ENCODE data around the gene OPA1.

The OPA1 gene, protein sequence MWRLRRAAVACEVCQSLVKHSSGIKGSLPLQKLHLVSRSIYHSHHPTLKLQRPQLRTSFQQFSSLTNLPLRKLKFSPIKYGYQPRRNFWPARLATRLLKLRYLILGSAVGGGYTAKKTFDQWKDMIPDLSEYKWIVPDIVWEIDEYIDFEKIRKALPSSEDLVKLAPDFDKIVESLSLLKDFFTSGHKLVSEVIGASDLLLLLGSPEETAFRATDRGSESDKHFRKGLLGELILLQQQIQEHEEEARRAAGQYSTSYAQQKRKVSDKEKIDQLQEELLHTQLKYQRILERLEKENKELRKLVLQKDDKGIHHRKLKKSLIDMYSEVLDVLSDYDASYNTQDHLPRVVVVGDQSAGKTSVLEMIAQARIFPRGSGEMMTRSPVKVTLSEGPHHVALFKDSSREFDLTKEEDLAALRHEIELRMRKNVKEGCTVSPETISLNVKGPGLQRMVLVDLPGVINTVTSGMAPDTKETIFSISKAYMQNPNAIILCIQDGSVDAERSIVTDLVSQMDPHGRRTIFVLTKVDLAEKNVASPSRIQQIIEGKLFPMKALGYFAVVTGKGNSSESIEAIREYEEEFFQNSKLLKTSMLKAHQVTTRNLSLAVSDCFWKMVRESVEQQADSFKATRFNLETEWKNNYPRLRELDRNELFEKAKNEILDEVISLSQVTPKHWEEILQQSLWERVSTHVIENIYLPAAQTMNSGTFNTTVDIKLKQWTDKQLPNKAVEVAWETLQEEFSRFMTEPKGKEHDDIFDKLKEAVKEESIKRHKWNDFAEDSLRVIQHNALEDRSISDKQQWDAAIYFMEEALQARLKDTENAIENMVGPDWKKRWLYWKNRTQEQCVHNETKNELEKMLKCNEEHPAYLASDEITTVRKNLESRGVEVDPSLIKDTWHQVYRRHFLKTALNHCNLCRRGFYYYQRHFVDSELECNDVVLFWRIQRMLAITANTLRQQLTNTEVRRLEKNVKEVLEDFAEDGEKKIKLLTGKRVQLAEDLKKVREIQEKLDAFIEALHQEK

DNA sequence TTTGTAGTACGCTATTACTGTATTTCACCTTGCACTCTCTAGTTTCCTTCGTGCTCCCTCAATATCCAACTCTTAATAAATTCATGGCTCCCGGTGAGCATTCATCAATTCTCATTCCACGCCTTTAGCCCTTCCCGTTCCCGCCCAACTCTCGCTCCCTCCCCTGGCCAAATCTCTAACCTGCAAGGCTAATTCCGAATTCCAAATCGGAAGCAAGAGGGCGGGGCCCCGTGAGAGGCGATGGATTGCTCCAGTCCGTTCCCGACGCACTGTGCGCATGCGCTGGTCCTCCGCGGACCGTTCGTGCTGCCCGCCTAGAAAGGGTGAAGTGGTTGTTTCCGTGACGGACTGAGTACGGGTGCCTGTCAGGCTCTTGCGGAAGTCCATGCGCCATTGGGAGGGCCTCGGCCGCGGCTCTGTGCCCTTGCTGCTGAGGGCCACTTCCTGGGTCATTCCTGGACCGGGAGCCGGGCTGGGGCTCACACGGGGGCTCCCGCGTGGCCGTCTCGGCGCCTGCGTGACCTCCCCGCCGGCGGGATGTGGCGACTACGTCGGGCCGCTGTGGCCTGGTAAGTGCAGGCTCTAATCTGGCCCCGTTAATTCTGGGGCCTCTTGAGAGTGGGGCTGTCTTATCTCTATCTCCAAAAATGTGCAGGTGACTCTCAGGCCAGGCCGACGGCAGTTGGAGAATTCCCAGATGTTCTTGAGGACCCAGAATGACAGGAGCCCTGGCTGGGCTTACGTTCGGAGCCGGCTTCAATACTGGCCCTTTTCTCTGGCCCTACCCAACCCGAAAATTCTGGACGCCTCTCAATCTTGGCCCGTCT, at the start of gene OPA1:
TSS of gene OPA1 (plus strand) at position 368 of the 827 bp plus-strand sequence. CDS start at position 538, 170 bp downstream.
- peak; percentile 99 for DNase-seq (ENCODE audit: low spot score)

DNA sequence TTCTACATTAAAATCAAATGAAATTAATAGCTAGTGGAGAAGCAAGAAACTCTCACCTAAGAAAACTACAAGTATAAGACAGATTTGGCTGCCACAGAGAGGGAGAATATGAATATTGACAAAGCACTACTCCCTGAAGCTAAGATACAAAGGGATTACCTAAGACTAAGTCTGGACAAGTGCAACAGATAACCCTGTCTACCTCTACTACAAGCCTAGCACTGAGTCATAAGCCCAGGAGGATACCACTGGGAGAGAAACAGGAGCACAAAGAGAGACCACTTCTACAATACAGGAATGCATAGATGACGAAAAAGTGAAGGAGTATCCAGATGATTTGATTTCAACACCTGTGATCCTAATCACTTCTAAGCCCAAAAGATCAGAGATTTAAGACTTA, 48.7 kb upstream of the OPA1 start:
- no peak for DNase-seq (ENCODE audit: low spot score)

DNA sequence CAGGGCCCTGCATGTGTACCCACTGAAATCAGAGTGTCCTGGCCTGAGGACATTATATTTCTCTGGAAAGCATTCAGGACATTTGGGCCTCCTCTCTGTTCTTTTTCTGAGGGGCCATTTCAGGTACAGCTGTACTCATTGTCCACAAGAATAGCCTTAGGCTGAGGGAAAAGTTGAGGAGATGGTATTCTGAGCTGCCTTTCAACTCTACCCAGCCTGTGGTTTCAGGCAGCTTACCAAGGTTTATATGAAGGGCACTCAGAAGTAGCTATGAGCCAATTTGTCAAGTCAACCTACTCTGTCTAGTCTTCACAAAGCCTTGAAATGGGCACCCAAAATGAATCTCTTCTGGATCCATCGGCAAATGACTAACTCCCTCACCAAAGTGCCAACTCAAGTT, 47.7 kb upstream of the OPA1 start:
- DNase-seq (ENCODE audit: low spot score) = no peak

DNA sequence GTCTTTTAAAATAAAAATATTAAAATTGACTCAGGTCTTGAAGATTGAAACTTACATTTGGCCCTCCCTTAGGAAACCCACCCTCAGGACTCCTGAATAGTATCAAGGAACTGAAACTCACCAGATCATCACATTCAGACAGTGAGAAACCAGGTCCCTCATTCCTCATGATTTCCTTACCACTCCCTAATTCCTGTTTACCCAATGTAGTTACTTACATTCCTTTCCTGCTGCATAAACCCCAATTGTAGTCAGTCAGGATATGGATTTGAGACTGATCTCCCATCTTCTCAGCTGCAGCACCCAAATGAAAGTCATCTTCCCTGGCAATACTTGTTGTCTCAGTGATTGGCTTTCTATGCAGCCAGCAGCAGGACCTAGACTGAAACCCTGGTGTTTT, 46.9 kb upstream of the OPA1 start:
- no peak for DNase-seq (ENCODE audit: low spot score)

DNA sequence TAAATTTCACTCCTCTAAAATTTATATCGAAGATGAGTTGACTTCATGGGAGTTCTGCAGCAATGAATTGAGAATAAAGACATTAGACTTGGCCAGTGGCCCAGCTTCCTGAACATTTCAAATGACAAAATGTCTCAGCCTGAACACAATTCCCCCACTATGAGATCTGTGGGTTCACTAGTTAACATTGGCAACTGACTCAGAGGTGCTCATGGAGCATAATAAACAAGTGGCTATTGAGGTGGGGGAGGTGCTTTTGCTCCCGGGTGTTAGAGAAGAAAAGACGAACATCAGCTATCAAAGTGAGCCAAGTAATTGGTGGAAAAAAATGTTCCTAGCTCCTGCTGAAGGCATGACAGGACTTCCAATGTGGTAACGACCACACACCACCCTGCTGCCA, 44.6 kb upstream of the OPA1 start:
- no peak for DNase-seq (ENCODE audit: low spot score)

DNA sequence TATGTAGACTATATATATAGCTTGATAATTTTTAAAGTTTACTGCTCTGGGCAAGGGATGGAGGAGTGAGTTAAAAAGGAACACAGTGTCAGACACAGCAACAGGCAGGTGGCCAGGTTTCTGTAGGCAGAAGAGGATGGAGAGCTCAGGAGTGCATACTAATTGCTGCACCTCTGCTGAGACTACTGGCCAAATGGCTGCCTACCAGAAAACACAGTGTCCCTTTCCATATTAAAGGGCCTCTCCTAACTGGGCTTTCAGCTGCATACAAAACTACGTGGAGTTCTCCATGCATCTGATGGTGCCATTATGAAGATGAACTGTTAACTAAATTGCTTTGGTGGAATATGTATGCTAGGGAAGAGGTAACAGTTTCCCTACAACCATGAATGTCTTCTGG, 40.1 kb upstream of the OPA1 start:
- no peak for DNase-seq (ENCODE audit: low spot score)

DNA sequence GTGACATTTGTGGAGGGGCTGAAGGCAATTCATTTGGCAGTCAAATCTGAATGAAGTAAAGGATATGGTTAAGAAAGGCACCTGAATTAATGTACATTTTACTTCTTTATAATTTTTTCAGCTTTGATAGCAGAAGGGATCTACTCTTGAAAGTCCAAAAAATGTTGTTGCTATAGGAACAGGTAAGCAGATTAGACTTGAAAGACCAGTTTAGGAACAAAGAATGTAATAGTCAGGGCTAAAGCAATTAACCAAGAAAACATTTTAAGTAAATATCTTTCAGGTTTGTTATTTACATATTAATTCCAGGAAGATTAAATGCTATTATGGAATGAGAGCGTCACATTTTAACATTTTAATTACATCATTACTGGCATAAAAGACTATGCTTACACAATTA, 39.4 kb upstream of the OPA1 start:
- DNase-seq (ENCODE audit: low spot score) = no peak

DNA sequence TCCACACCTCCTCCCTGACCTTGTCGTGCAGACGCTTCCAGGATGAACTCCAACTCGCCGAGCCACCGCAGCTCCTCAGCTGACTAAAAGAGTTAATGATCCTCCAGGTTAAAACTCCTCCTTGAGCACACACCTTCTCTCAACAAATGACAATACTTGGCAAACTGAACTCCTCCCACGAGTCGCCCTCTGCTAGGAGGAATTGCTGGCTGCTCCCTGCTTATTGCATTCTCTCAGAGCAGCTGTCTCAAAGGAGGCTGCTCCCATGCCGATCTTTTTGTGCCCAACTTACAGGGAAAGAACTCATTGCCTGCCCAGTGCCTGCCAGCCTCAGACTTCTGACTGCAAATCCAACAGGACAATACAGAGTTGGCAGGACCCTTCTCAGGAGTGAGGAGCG, 38.2 kb upstream of the OPA1 start, which contains the start of gene ATP13A4:
TSS of gene ATP13A4 (minus strand) at position 85 of the 400 bp plus-strand sequence. CDS start 96 bp downstream, outside the sequence.
- no peak for DNase-seq (ENCODE audit: low spot score)

DNA sequence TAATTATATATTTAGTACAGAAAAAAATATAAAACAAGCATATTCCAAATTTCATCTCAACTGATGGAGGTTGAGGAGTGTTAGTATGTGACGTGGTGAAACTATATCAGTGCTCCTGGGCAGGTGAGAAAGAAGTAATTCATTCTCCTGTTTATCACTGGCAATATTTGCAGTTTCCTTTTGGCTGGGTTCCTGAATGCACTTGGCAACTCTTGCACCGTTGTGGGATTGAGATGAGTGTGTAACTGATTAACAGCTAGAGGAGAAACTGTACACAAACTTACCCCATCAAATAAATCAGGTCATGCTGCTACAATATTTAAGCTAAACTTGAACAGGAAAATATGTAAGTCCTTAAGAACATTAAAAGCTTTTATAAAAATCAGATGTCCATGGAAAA, 36.2 kb upstream of the OPA1 start:
- no peak for DNase-seq (ENCODE audit: low spot score)

DNA sequence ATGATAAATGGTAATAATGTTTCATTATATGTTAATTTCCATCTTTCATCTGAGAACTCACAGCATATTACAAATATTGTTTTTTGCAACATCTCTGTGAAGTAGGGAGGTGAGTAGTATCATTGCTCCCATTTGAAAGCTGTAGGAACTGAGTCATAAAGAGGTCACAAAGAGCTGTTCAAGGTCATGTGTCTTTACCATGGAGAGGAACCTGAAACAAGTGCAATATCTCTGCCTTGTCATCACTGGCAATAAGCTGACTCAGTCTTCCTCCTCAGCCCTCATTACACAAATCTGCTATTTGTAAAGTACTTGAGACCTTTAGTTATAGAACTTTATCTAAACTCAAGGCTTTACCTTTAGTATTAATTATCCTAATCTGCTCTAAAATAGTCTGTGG, 33.9 kb upstream of the OPA1 start:
- no peak for DNase-seq (ENCODE audit: low spot score)

DNA sequence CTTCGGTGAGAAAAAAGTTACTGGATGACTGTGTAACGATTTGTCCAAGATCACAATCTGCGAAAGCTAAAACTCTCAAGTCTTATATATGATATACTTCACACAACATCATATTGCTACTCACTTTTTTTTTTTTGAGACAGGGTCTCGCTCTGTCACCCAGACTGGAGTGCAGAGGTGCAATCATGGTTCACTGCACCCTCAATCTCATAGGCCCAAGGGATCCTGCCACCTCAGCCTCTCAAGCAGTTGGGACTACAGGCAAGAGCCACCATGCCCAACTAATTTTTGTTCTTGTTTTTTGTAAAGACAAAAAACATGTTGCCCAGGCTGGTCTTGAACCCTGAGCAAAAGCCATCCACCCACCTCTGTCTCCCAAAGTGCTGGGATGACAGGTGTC, 32.9 kb upstream of the OPA1 start:
- DNase-seq (ENCODE audit: low spot score) = no peak

DNA sequence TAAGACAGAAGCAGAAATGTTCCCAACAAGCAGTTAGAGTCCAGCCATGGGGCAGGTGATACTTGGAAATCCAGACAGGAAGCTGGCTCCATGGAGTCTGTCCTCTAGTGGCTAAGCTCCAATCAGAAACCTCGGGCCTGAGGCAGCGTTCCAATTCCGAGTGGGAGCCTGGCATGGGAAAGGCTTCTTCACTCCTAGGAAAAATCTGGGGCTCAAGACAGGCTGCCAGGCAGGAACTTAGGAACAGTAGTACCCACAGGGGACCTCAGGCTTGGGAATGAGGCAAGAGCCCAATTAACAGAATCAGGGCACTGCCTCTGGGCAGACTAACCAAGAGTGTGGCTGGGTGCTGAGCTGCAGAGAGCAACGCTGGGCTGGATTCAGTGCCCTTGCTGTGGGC, 32.1 kb upstream of the OPA1 start:
- no peak for DNase-seq (ENCODE audit: low spot score)

DNA sequence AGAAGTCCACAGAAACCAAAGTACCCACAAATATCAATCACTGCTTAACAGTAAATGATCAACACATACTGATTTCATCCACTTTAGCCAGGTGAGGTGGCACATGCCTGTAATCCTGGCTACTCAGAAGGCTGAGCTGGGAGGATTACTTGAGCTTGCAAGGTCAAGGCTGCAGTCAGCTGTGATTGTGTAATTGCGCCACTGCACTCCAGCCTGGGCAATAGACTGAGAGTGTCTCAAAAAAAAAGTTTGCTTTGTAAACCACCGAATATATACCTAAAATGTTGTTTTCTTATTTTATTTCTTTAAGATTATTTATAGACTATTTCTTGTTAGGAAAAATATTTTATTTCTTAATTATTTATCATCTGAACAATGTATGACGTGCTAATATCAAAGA, 29.6 kb upstream of the OPA1 start:
- DNase-seq (ENCODE audit: low spot score) = no peak

DNA sequence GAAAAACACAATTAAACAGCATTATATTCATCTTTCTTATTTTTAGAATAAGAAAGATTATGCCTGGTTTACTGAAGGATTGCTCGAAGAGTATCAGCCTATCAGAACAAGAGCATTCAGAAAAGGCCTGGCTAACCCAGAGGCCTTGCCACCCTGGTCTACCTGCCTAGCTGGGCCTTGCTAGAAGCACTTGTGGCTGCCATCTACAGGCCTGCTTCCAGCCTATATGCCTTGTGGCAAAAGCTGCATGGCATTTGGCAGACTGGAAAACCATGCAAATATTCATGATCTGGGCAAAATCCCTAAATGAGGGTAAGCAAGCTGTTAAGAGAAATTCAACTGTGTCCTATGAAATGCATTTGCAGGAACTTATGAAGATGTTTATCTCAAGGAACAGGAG, 29.0 kb upstream of the OPA1 start:
- DNase-seq (ENCODE audit: low spot score) = no peak

DNA sequence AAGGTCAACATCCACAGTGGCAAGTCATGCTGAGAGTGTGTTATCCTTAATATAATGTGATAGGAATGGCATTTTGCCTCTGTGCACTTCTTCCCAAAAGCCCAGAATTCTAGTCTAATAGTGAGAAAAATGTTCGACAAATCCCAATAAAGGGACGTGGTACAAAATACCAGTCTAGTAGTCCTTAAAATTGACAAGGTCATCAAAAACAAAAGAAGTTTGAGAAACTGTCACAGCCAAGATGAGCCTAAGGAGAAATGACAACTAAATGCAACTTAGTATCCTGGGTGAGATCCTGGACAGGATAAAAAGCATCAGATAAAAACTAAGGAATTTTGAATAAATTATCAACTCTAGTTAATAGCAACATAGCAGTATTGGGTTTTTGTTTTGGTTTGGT, 23.9 kb upstream of the OPA1 start:
- no peak for DNase-seq (ENCODE audit: low spot score)

DNA sequence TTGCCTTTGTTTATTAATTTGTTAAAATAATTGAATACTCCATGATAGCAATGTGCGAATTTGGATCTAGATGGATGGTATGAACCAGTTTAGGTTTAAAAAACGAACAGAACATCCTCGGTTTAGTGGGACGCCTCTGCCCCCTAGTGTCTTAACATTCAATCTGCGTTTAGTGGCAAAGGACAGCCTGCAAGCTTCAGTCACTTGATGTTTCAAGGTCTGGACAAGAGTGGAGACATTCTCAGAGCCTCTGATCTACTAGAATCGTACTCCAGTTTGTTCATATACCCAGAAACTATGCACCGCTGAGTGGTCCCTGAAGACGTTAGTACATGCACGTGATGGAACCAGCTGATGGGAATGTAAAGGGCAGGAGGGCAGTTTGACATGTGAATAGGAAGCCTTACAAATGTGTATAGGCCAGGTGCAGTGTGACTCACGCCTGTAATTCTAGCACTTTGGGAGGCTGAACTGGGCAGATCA, 20.5 kb upstream of the OPA1 start:
- peak; percentile 57 for DNase-seq (ENCODE audit: low spot score)

DNA sequence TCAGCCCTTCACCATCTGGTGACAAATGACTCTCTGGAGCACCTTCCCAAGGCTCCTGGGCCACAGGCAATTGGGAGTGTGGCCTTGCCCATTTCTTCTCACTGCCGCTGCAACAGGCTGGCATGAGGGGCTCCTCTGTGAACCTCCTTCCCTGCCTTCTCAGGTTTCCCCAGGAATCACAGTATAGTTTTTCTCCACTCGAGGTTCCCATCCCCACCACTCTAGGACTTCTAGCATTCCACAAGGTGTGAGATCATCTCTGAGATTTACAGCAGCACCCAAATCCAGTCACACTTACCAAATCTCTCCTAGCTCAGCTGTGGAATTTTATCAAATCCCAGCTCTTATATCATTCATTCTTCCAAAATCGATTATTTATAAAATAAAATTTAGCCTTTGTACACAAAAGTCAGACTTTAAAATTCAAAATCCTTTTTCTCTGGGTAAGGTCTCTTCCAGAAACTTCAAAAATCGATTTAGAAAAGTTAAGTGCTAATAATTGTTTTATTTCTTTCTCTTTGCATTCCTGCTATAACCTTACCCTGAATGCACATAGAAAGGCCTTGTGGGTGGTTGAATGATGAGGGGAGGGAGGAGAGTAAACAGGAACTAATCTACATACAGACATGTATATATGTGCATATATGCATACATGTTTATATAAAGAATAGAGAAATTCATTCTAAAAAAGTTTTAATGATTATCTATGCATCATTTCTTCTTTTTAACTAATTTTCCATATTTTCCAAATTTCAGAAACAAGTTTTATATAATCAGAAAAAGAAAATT, 19.4 kb upstream of the OPA1 start:
- no peak for DNase-seq (ENCODE audit: low spot score)

DNA sequence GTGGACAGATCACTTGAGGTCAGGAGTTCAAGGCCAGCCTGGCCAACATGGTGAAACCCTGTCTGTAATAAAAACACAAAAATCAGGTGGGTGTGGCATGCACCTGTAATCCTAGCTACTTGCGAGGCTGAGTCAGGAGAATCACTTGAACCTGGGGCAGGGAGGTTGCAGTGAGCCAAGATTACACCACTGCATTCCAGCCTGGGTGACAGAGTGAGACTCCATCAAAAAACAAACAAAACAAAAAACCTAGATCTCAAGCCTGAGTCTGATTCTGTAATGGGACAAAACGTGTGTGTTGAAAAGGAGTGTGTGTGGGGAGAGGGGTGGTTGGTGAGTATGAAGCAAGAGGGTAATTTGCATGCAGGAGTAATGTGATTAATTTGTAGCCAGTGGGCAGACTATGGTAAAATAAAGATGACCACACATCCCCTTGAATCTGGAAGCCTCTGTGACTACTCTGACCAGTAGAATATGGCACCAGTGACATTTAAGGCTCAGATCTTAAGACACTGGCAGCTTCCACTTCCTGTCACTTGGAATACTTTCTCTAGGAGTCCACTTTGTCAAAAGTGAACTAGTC, 18.4 kb upstream of the OPA1 start:
- no peak for DNase-seq (ENCODE audit: low spot score)

DNA sequence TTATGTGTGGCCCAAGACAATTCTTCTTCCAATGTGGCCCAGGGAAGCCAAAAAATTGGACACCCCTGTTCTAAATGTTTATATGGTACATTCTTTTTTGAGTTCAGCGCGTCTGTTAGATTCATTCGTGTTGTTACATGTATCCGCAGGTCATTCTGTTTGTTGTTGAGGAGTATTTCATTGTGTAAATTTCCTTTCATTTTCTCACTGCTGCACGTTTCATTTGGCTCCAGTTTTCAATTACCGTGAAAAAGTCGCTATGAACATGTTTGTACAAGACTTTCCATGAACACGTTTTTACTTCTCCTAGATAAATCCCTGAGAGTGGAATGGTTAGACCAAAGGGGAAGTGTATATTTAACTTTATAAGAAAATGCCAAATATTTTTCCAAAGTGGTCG, 7.5 kb upstream of the OPA1 start:
- DNase-seq (ENCODE audit: low spot score) = no peak

DNA sequence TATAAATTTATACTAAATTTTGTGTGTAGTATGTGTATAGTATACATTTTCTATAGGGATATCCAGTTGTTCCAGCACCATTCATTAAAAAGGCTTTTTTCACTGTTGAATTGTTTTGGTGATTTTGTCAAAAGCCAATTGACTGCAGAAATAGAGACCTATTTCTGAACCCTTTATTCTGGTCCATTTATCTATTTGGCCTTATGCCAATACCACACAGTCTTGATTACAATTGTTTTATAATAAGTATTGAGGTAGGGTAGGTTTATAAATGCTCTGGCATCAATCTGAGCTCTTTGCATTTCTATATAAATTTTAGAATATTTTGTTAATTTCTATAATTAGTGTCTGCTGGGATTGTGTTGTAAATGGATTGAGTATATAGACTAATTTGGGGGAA, 6.5 kb upstream of the OPA1 start:
- DNase-seq (ENCODE audit: low spot score) = no peak

DNA sequence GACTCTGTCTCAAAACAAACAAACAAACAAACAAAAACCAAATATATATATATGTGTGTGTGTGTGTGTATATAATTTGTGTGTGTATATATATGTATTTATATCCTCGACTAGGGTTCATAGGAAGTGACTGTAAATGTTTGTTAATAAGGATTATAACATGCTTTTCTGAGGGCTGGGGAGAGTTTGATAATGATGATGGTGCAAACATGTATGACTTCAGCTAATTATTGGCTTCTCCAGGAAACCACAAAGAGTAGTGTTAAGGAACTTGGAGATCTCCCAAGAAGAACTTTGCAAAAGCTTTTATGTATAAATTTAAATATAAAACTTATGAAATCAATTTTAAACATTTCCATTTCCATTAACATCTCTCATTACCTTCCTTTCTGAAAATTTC, 3.9 kb upstream of the OPA1 start:
- DNase-seq (ENCODE audit: low spot score) = no peak
